Panc1 (cell line): ENCODE data around the gene CBX7.

Experiments
- SIN3A ChIP-seq: IDR thresholded peaks from 2 replicates; pipeline ENCODE4 v1.6.1; 2012; ENCODE audit warnings: low read depth, mild to moderate bottlenecking, low read length, moderate library complexity, borderline replicate concordance; ENCODE audit not compliant: insufficient read depth
- TF ChIP-seq, protein P1 (sequence below): fragments of 450-650 bp; IDR thresholded peaks from 2 replicates; pipeline ENCODE4 v1.5.1; 2017; ENCODE audit warnings: mild to moderate bottlenecking

- no peak for TF ChIP-seq SIN3A
- TF ChIP-seq, protein P1, sequence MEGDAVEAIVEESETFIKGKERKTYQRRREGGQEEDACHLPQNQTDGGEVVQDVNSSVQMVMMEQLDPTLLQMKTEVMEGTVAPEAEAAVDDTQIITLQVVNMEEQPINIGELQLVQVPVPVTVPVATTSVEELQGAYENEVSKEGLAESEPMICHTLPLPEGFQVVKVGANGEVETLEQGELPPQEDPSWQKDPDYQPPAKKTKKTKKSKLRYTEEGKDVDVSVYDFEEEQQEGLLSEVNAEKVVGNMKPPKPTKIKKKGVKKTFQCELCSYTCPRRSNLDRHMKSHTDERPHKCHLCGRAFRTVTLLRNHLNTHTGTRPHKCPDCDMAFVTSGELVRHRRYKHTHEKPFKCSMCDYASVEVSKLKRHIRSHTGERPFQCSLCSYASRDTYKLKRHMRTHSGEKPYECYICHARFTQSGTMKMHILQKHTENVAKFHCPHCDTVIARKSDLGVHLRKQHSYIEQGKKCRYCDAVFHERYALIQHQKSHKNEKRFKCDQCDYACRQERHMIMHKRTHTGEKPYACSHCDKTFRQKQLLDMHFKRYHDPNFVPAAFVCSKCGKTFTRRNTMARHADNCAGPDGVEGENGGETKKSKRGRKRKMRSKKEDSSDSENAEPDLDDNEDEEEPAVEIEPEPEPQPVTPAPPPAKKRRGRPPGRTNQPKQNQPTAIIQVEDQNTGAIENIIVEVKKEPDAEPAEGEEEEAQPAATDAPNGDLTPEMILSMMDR: no peak
Measured at GRCh38 chr22:39139933-39140332, 12.5 kb downstream of the CBX7 start.
